Liver (tissue), 9 donors: ENCODE results near the gene FAM193A. TPM values are rescaled to one million over a fixed set of nuclear protein-coding genes. Genes with fewer than 3 reads are reported as not detected.

Experiments used
- DNase-seq: peaks from one replicate; pipeline ENCODE4 v3.0.0-alpha.2; 2017; ENCODE audit warnings: low spot score
- H3K27ac ChIP-seq, 2 donors: one replicate each; pipeline ENCODE4 v1.7.0; 2013; ENCODE audit warnings: inconsistent platforms in 2 of 2, low read length in 2 of 2, control low read depth in 1 of 2, low read depth in 1 of 2, mild to moderate bottlenecking in 1 of 2
- H3K27me3 ChIP-seq, 4 donors: one replicate each; pipeline versions ENCODE4 v1.6.1 to v1.7.0; 2013; ENCODE audit warnings: low read length in 3 of 4, inconsistent platforms in 1 of 4, mild to moderate bottlenecking in 1 of 4, moderate library complexity in 1 of 4; ENCODE audit not compliant: control insufficient read depth in 4 of 4, insufficient read depth in 4 of 4
- H3K36me3 ChIP-seq, 4 donors: one replicate each; pipeline versions ENCODE4 v1.6.1 to v1.7.0; 2013; ENCODE audit warnings: low read length in 3 of 4, mild to moderate bottlenecking in 3 of 4, low read depth in 1 of 4, moderate library complexity in 1 of 4; ENCODE audit not compliant: control insufficient read depth in 4 of 4, insufficient read depth in 3 of 4
- H3K4me1 ChIP-seq, 4 donors: one replicate each; pipeline versions ENCODE4 v1.6.1 to v1.7.0; 2013; ENCODE audit warnings: low read length in 3 of 4, mild to moderate bottlenecking in 3 of 4, moderate library complexity in 1 of 4; ENCODE audit not compliant: control insufficient read depth in 4 of 4, insufficient read depth in 4 of 4
- H3K4me3 ChIP-seq, 3 donors: one replicate each; pipeline versions ENCODE4 v1.6.1 to v1.7.0; 2013; ENCODE audit warnings: low read length in 3 of 3, control low read depth in 1 of 3, low read depth in 1 of 3, mild to moderate bottlenecking in 1 of 3
- H3K9ac ChIP-seq, 2 donors: one replicate each; pipeline ENCODE4 v1.7.0; 2013; ENCODE audit warnings: low read length in 2 of 2, mild to moderate bottlenecking in 2 of 2, moderate library complexity in 2 of 2, control low read depth in 1 of 2, low read depth in 1 of 2
- H3K9me3 ChIP-seq, 4 donors: one replicate each; pipeline versions ENCODE4 v1.6.1 to v1.7.0; 2013; ENCODE audit warnings: low read length in 3 of 4; ENCODE audit not compliant: control insufficient read depth in 4 of 4
- ATF3 ChIP-seq: IDR thresholded peaks from 2 replicates; pipeline ENCODE4 v1.6.1; 2016; ENCODE audit warnings: antibody characterized with exemption
- CTCF ChIP-seq: fragments of 150-350 bp; IDR thresholded peaks from 2 replicates; pipeline ENCODE4 v1.5.1; 2017; ENCODE audit warnings: improper control_type of control experiment, low read depth, low read length; ENCODE audit not compliant: missing input control
- EGR1 ChIP-seq, 2 donors: IDR thresholded peaks; 2 replicates each; pipeline ENCODE4 v1.6.1; 2016 to 2018; ENCODE audit warnings: antibody characterized with exemption in 2 of 2, low read depth in 2 of 2
- FOXA1 ChIP-seq: IDR thresholded peaks from 2 replicates; pipeline ENCODE4 v1.6.1; 2016; ENCODE audit warnings: antibody characterized with exemption
- FOXA2 ChIP-seq: IDR thresholded peaks from 2 replicates; pipeline ENCODE4 v1.6.1; 2016; ENCODE audit warnings: antibody characterized with exemption
- GABPA ChIP-seq, 2 donors: IDR thresholded peaks in 1 of 2; conservative IDR thresholded peaks in 1 of 2; 2 replicates each; pipeline ENCODE4 v1.6.1; 2016; ENCODE audit warnings: antibody characterized with exemption in 2 of 2, mild to moderate bottlenecking in 1 of 2, moderate library complexity in 1 of 2
- HNF4A ChIP-seq, 2 donors: conservative IDR thresholded peaks; 2 replicates each; pipeline ENCODE4 v1.6.1; 2016; ENCODE audit warnings: antibody characterized with exemption in 2 of 2, mild to moderate bottlenecking in 2 of 2
- HNF4G ChIP-seq: IDR thresholded peaks from 2 replicates; pipeline ENCODE4 v1.6.1; 2016; ENCODE audit warnings: antibody characterized with exemption
- JUND ChIP-seq, 2 donors: IDR thresholded peaks; 2 replicates each; pipeline ENCODE4 v1.6.1; 2016; ENCODE audit warnings: antibody characterized with exemption in 2 of 2
- NR2F2 ChIP-seq: IDR thresholded peaks from 2 replicates; pipeline ENCODE4 v1.6.1; 2016; ENCODE audit warnings: antibody characterized with exemption
- RAD21 ChIP-seq, 2 donors: IDR thresholded peaks; 2 replicates each; pipeline ENCODE4 v1.6.1; 2016; ENCODE audit warnings: antibody characterized with exemption in 2 of 2, mild to moderate bottlenecking in 2 of 2
- REST ChIP-seq: IDR thresholded peaks from 2 replicates; pipeline ENCODE4 v1.6.1; 2016; ENCODE audit warnings: antibody characterized with exemption, mild to moderate bottlenecking
- RXRA ChIP-seq, 2 donors: IDR thresholded peaks; 2 replicates each; pipeline ENCODE4 v1.6.1; 2017 to 2018; ENCODE audit warnings: antibody characterized with exemption in 2 of 2, mild to moderate bottlenecking in 1 of 2
- TAF1 ChIP-seq: conservative IDR thresholded peaks from 2 replicates; pipeline ENCODE4 v1.6.1; 2016; ENCODE audit warnings: antibody characterized with exemption, mild to moderate bottlenecking
- YY1 ChIP-seq: IDR thresholded peaks from 2 replicates; pipeline ENCODE4 v1.6.1; 2016; ENCODE audit warnings: antibody characterized with exemption, mild to moderate bottlenecking
- ZBTB33 ChIP-seq: IDR thresholded peaks from 2 replicates; pipeline ENCODE4 v1.6.1; 2016; ENCODE audit warnings: antibody characterized with exemption
- WGBS: extraction: QIAGEN DNeasy Blood & Tissue Kit; methylation state at CpG from one replicate; pipeline ENCODE4 v1.1.7; 2013; 5-methylcytosine and 5-hydroxymethylcytosine counted together
- polyA plus RNA-seq, 2 donors: library from polyadenylated mRNA; stranded (reverse) in 1 of 2; unstranded in 1 of 2; fragments of 200-250 nt in 1 of 2; fragments of >200 nt in 1 of 2; fragmentation: Nextera tagmentation in 1 of 2; extraction: Ambion mirVana in 1 of 2; gene quantifications; one replicate each; pipeline versions ENCODE4 v1.2.1 to v1.2.3, GENCODE V29; 2013 to 2015
- total RNA-seq, 2 donors: library from RNA; depleted of rRNA; stranded (reverse); fragments of >200 nt; gene quantifications; one replicate each; pipeline ENCODE4 v1.2.3, GENCODE V29; 2014
- donor health status: healthy.
- donor health status: healthy.
- donor health status: healthy.
- donor health status: healthy.
- donor health status: healthy.

FAM193A gene
- total and polyA plus RNA-seq, 4 donors: 3.9 to 10.2 (median 7.0) TPM

GRCh38 chr4:2574863-2575262 lies 38.4 kb downstream of the FAM193A start (continued):
- TF ChIP-seq ZBTB33: no peak
- TF ChIP-seq TAF1: no peak
- no peak for TF ChIP-seq NR2F2
- no peak for TF ChIP-seq HNF4A (conservative IDR thresholded peaks at IDR 0.05)

GRCh38 chr4:2576290-2576689 lies 39.8 kb downstream of the FAM193A start:
- WGBS: 97% methylated on average over 4 of the region's 4 CpGs
- H3K36me3 ChIP-seq: no peaks in the 10 kb centered on the region
- no peaks in the 10 kb centered on the region for H3K9me3 ChIP-seq
- DNase-seq: no peak
- H3K4me3 ChIP-seq: no peak overlapping the region
- no peaks in the 10 kb centered on the region for H3K27me3 ChIP-seq
- no peak overlapping the region for H3K27ac ChIP-seq
- H3K4me1 ChIP-seq: peaks cover 0 to 2% (median 0%) of the 10 kb centered on the region in 4 donors
- no peak overlapping the region for H3K9ac ChIP-seq
- TF ChIP-seq NR2F2 (no peak), ZBTB33 (no peak), FOXA1 (no peak), ATF3 (no peak), TAF1 (no peak), YY1 (no peak), RAD21 (IDR thresholded peaks at IDR 0.05) (no peak), HNF4A (conservative IDR thresholded peaks at IDR 0.05) (no peak), EGR1 (IDR thresholded peaks at IDR 0.05; ENCODE audit: low read depth in 2 of 2) (no peak), GABPA (IDR thresholded peaks at IDR 0.05 in 1 of 2, conservative IDR thresholded peaks at IDR 0.05 in 1 of 2) (no peak), HNF4G (no peak), RXRA (IDR thresholded peaks at IDR 0.05) (no peak), FOXA2 (no peak)

GRCh38 chr4:2578106-2578505 lies 41.7 kb downstream of the FAM193A start:
- Histone ChIP-seq H3K4me1 (peaks cover under 1 to 12% (median 6%) of the 10 kb centered on the region in 4 donors), H3K36me3 (no peaks in the 10 kb centered on the region), H3K4me3 (no peak overlapping the region), H3K27me3 (no peaks in the 10 kb centered on the region), H3K27ac (no peak overlapping the region), H3K9me3 (no peaks in the 10 kb centered on the region), H3K9ac (no peak overlapping the region)
- DNase-seq: no peak
- no peak for TF ChIP-seq ATF3
- TF ChIP-seq RAD21 (IDR thresholded peaks at IDR 0.05): no peak
- no peak for TF ChIP-seq FOXA1
- no peak for TF ChIP-seq JUND (IDR thresholded peaks at IDR 0.05)
- TF ChIP-seq ZBTB33: no peak
- no peak for TF ChIP-seq NR2F2
- no peak for TF ChIP-seq EGR1 (IDR thresholded peaks at IDR 0.05; ENCODE audit: low read depth in 2 of 2)
- no peak for TF ChIP-seq GABPA (IDR thresholded peaks at IDR 0.05 in 1 of 2, conservative IDR thresholded peaks at IDR 0.05 in 1 of 2)
- no peak for TF ChIP-seq RXRA (IDR thresholded peaks at IDR 0.05)
- TF ChIP-seq CTCF: no peak
- no peak for TF ChIP-seq REST
- 97% methylated on average over 4 of the region's 4 CpGs for WGBS
